Neural cell (in vitro differentiated cells): ENCODE data around the gene CTRB1. TPM values are rescaled to one million over a fixed set of nuclear protein-coding genes. Genes with fewer than 3 reads are reported as not detected.

Experiments
- H2AFZ ChIP-seq: fragments of 200-600, 300-800 bp; sonication (generic), shearing (Covaris generic); 2 replicates; pipeline ENCODE4 v1.6.0; 2014; ENCODE audit warnings: low read depth, mild to moderate bottlenecking, antibody characterized with exemption, low read length, moderate library complexity
- H3F3A ChIP-seq: fragments of 200-600 bp; shearing (Covaris generic); 2 replicates; pipeline ENCODE4 v1.6.1; 2016; ENCODE audit warnings: mild to moderate bottlenecking, moderate library complexity, mixed read lengths, antibody characterized with exemption, low read length; ENCODE audit not compliant: insufficient read depth, poor library complexity, severe bottlenecking
- H3K27ac ChIP-seq: fragments of 200-600, 300-800 bp; sonication (generic), shearing (Covaris generic); 2 replicates; pipeline ENCODE4 v1.5.1; 2014; ENCODE audit warnings: mild to moderate bottlenecking, low read length, moderate library complexity
- H3K27me3 ChIP-seq: fragments of 300-800, 200-600 bp; sonication (generic), shearing (Covaris generic); 2 replicates; pipeline ENCODE4 v1.6.0; 2014; ENCODE audit warnings: mild to moderate bottlenecking, low read depth, low read length, moderate library complexity; ENCODE audit not compliant: insufficient read depth
- H3K36me3 ChIP-seq: fragments of 300-800, 200-600 bp; sonication (generic), shearing (Covaris generic); 2 replicates; pipeline ENCODE4 v1.5.1; 2014; ENCODE audit warnings: mild to moderate bottlenecking, antibody characterized with exemption, low read length, moderate library complexity; ENCODE audit not compliant: insufficient read depth
- H3K4me2 ChIP-seq: fragments of 300-800, 200-600 bp; sonication (generic), shearing (Covaris generic); 2 replicates; pipeline ENCODE4 v1.6.0; 2014; ENCODE audit warnings: mild to moderate bottlenecking, low read length
- H3K4me3 ChIP-seq: fragments of 300-800, 200-600 bp; sonication (generic), shearing (Covaris generic); 2 replicates; pipeline ENCODE4 v1.5.1; 2014; ENCODE audit warnings: mild to moderate bottlenecking, low read length, moderate library complexity
- H3K79me2 ChIP-seq: fragments of 200-600 bp; shearing (Covaris generic); replicated peaks from 2 replicates; pipeline ENCODE4 v1.6.0; 2014; ENCODE audit warnings: mild to moderate bottlenecking, low read length, moderate library complexity; ENCODE audit not compliant: insufficient read depth
- H3K9ac ChIP-seq: fragments of 300-800, 200-600 bp; sonication (generic), shearing (Covaris generic); 2 replicates; pipeline ENCODE4 v1.6.1; 2016; ENCODE audit warnings: mild to moderate bottlenecking, low read length, mixed read lengths
- H3K9me2 ChIP-seq: fragments of 200-600 bp; shearing (Covaris generic); 2 replicates; pipeline ENCODE4 v1.6.1; 2016; ENCODE audit warnings: mild to moderate bottlenecking, low read length, mixed read lengths; ENCODE audit not compliant: insufficient read depth
- H3K9me3 ChIP-seq: fragments of 200-600, 300-800 bp; sonication (generic), shearing (Covaris generic); 2 replicates; pipeline ENCODE4 v1.6.1; 2016; ENCODE audit warnings: mild to moderate bottlenecking, mixed run types, low read length, moderate library complexity, mixed read lengths
- H4K20me1 ChIP-seq: fragments of 200-600 bp; shearing (Covaris generic); 2 replicates; pipeline ENCODE4 v1.6.1; 2016; ENCODE audit warnings: mild to moderate bottlenecking, mixed run types; ENCODE audit not compliant: insufficient read depth
- CTCF ChIP-seq: fragments of 450-650 bp; IDR thresholded peaks from 2 replicates; pipeline ENCODE4 v1.5.1; 2014; ENCODE audit warnings: antibody characterized with exemption, mild to moderate bottlenecking, moderate library complexity; ENCODE audit not compliant: poor library complexity, severe bottlenecking
- EP300 ChIP-seq: fragments of 450-650 bp; conservative IDR thresholded peaks from 2 replicates; pipeline ENCODE4 v1.6.1; 2014; ENCODE audit warnings: antibody characterized with exemption, mild to moderate bottlenecking, moderate library complexity; ENCODE audit not compliant: poor library complexity, severe bottlenecking
- EZH2 ChIP-seq: fragments of 200-600, 300-800 bp; shearing (Covaris generic), sonication (generic); IDR thresholded peaks from 2 replicates; pipeline ENCODE4 v1.6.1; 2014; ENCODE audit warnings: antibody characterized with exemption, low read length, borderline replicate concordance, mild to moderate bottlenecking; ENCODE audit not compliant: insufficient read depth, poor library complexity, severe bottlenecking
- MXI1 ChIP-seq: fragments of 450-650 bp; conservative IDR thresholded peaks from 2 replicates; pipeline ENCODE4 v1.6.1; 2014; ENCODE audit warnings: antibody characterized with exemption, mild to moderate bottlenecking; ENCODE audit not compliant: poor library complexity, severe bottlenecking
- POLR2AphosphoS5 ChIP-seq: IDR thresholded peaks from 2 replicates; pipeline ENCODE4 v1.6.1; 2012
- RAD21 ChIP-seq: fragments of 450-650 bp; conservative IDR thresholded peaks from 2 replicates; pipeline ENCODE4 v1.6.1; 2014; ENCODE audit warnings: antibody characterized with exemption, mild to moderate bottlenecking, moderate library complexity
- REST ChIP-seq: IDR thresholded peaks from 2 replicates; pipeline ENCODE4 v1.6.1; 2012; ENCODE audit warnings: borderline replicate concordance
- SMC3 ChIP-seq: fragments of 450-650 bp; conservative IDR thresholded peaks from 2 replicates; pipeline ENCODE4 v1.6.1; 2014; ENCODE audit warnings: antibody characterized with exemption, mild to moderate bottlenecking, moderate library complexity; ENCODE audit not compliant: poor library complexity
- TAF1 ChIP-seq: IDR thresholded peaks from 2 replicates; pipeline ENCODE4 v1.6.1; 2012; ENCODE audit warnings: low read depth
- polyA plus RNA-seq: library from polyadenylated mRNA; depleted of rRNA; stranded (reverse); fragments of >200 nt; gene quantifications from 2 replicates; pipeline ENCODE4 v1.2.3, GENCODE V29; 2014

Gene CTRB1
- polyA plus RNA-seq, 1 donor from 2014 or later = not detected

- H3K27me3 ChIP-seq = no peaks in the 10 kb centered on the region
- H3F3A ChIP-seq = no peaks in the 10 kb centered on the region
- no peaks in the 10 kb centered on the region for H3K9me3 ChIP-seq
- H3K36me3 ChIP-seq = no peaks in the 10 kb centered on the region
- H3K9ac ChIP-seq = no peak overlapping the region
- no peak overlapping the region for H3K4me2 ChIP-seq
- no peak overlapping the region for H3K4me3 ChIP-seq
- H3K27ac ChIP-seq = no peak overlapping the region
- peaks cover 18% of the 10 kb centered on the region for H3K79me2 ChIP-seq
- TF ChIP-seq SMC3 (no peak), EZH2 (no peak), CTCF (no peak), POLR2AphosphoS5 (no peak), MXI1 (no peak), REST (no peak), EP300 (no peak), TAF1 (no peak), RAD21 (no peak)
- H3K9me2 ChIP-seq = no peaks in the 10 kb centered on the region
- H2AFZ ChIP-seq = no peak overlapping the region
- peaks cover 4% of the 10 kb centered on the region for H4K20me1 ChIP-seq
Observed at GRCh38 chr16:75244225-75244809, 25.5 kb downstream of the CTRB1 start.

GRCh38 chr16:75244844-75245758, 26.3 kb downstream of the CTRB1 start:
- Histone ChIP-seq H3K79me2 (peaks cover 26% of the 10 kb centered on the region), H3K27me3 (no peaks in the 10 kb centered on the region), H3K9ac (no peak overlapping the region), H3K9me2 (no peaks in the 10 kb centered on the region), H2AFZ (no peak overlapping the region), H3K9me3 (no peaks in the 10 kb centered on the region), H4K20me1 (peaks cover 8% of the 10 kb centered on the region), H3F3A (no peaks in the 10 kb centered on the region), H3K27ac (no peak overlapping the region), H3K4me3 (no peak overlapping the region), H3K36me3 (no peaks in the 10 kb centered on the region), H3K4me2 (no peak overlapping the region)
- TF ChIP-seq RAD21 = no peak
- TF ChIP-seq EP300 = no peak
- TF ChIP-seq TAF1 = no peak
- TF ChIP-seq EZH2 = no peak
- TF ChIP-seq CTCF = no peak
- no peak for TF ChIP-seq MXI1
- no peak for TF ChIP-seq SMC3
- no peak for TF ChIP-seq REST
- TF ChIP-seq POLR2AphosphoS5 = no peak
